ENCODE data around the gene LRRC46. TPM values are rescaled to one million over a fixed set of nuclear protein-coding genes. Genes with fewer than 3 reads are reported as not detected.

Gene LRRC46
- total and polyA plus RNA-seq, 2 experiments from 2014 or later: 0.18 to 0.35 TPM

GRCh38 chr17:47836601-47837000 lies 5.1 kb downstream of the LRRC46 start:
- DNase-seq (ENCODE audit: low spot score): no peak
- peaks cover 25% of the 10 kb centered on the region for H3K27me3 Mint-ChIP-seq (ENCODE audit: insufficient read depth, low read depth, poor library complexity)

More at GRCh38 chr17:47836601-47837000, 5.1 kb downstream of the LRRC46 start:
- Mint-ChIP-seq H3K36me3 (ENCODE audit: low read depth) (peaks cover 3% of the 10 kb centered on the region; the same call in 1 of the 3 replicates), H3K4me3 (no peak overlapping the region), H3K9me3 (no peaks in the 10 kb centered on the region; the same call in 2 of the 3 replicates), H3K27ac (no peak overlapping the region), H3K4me1 (peaks cover 13% of the 10 kb centered on the region)
- H3K27ac ChIP-seq (ENCODE audit: low read depth): no peak overlapping the region
- no peaks in the 10 kb centered on the region; the same call in 1 of the 2 replicates for H3K79me2 ChIP-seq (replicated peaks; ENCODE audit: insufficient read depth)
- no peaks in the 10 kb centered on the region for H3K9me2 ChIP-seq (ENCODE audit: insufficient read depth)
- no peaks in the 10 kb centered on the region for H3F3A ChIP-seq (replicated peaks; ENCODE audit: low read depth)
- no peaks in the 10 kb centered on the region for H4K20me1 ChIP-seq (replicated peaks; ENCODE audit: insufficient read depth)
- H3K27me3 ChIP-seq (ENCODE audit: insufficient read depth): no peaks in the 10 kb centered on the region
- H3K36me3 ChIP-seq (ENCODE audit: insufficient read depth): no peaks in the 10 kb centered on the region
- TF ChIP-seq ZNF331 (CRISPR knock-in tag; IDR thresholded peaks at IDR 0.05; ENCODE audit: low read depth): no peak
- no peak for TF ChIP-seq POLR2AphosphoS5 (IDR thresholded peaks at IDR 0.05; ENCODE audit: low read depth)
- no peak for TF ChIP-seq EZH2 (IDR thresholded peaks at IDR 0.05; ENCODE audit: low read depth, unreplicated experiment)
- TF ChIP-seq ZNF462 (CRISPR knock-in tag; IDR thresholded peaks at IDR 0.05): no peak
- TF ChIP-seq STAT1 (IDR thresholded peaks at IDR 0.05; ENCODE audit: unreplicated experiment): no peak
- TF ChIP-seq EZH2phosphoT487 (IDR thresholded peaks at IDR 0.05; ENCODE audit: unreplicated experiment): no peak
- TF ChIP-seq CREB1 (CRISPR knock-in tag; IDR thresholded peaks at IDR 0.05; ENCODE audit: low read depth): no peak
- no peak for TF ChIP-seq ZNF114 (CRISPR knock-in tag; IDR thresholded peaks at IDR 0.05)
- TF ChIP-seq REST (IDR thresholded peaks at IDR 0.05; ENCODE audit: unreplicated experiment): no peak
- TF ChIP-seq JUNB (IDR thresholded peaks at IDR 0.05; ENCODE audit: unreplicated experiment): no peak
- no peak for TF ChIP-seq NANOG (IDR thresholded peaks at IDR 0.05; ENCODE audit: borderline replicate concordance)
- TF ChIP-seq CTCF (conservative IDR thresholded peaks at IDR 0.05; ENCODE audit: low read depth in 2 of 2): no peak
- TF ChIP-seq ETS1 (IDR thresholded peaks at IDR 0.05): no peak
- H3K4me2 ChIP-seq: no peak overlapping the region
- H3K4me3 ChIP-seq: no peak overlapping the region
- peaks cover 13% of the 10 kb centered on the region; the same call in 1 of the 2 replicates for H3K4me1 ChIP-seq (ENCODE audit: insufficient read depth)
- no peak for ATAC-seq
- H2AFZ ChIP-seq: no peak overlapping the region

Data from GM23338 (cell line).